ENCODE measurements around the gene ATP5PB.

Gene ATP5PB

DNA sequence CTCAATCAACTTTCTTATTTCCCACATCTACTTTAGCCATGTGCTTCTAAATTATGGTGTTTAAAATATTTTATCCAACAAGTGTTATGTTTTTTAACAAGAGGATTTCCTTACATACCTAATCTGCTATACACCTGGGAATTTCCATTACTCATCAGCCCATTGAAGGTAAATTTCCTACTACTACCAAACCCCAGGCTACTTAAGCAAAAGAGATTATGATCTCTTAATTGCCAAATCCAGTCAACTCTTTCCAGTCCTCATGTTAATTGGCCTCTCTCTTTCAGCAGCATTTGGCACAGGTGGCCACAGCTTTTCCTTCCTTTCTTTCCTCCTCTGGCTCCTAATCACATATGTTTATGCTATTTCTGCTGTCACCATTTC is 19.4 kb downstream of the ATP5PB start:
- Histone ChIP-seq H3K36me3 (ENCODE audit: control insufficient read depth, insufficient read depth, low read length) (no peaks in the 10 kb centered on the region), H3K4me1 (ENCODE audit: control insufficient read depth, insufficient read depth, low read length) (no peaks in the 10 kb centered on the region), H3K9ac (ENCODE audit: low read depth, low read length) (no peak overlapping the region), H3K27me3 (ENCODE audit: control insufficient read depth, insufficient read depth, low read length) (no peaks in the 10 kb centered on the region), H3K9me3 (ENCODE audit: control insufficient read depth, insufficient read depth, low read length) (no peaks in the 10 kb centered on the region), H3K4me3 (ENCODE audit: low read depth, low read length) (no peak overlapping the region)

DNA sequence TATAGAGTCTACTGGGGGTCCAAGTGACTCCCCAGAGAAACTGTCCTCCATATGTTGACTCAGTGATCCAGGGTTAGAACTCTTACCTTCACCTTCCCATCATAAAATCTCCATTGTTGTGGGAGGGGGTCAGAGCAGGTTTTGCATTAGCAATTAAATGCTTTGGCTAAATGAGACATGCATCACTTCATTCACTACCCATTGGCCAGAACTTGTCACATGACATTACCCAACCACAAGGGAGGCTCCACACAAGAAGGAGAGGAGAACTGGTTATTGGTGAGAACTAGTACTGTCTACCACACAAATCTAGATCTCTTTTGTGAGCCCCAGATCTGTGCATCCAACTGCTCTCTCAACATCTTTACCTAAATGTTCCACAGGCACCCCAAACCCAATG is 20.3 kb downstream of the ATP5PB start:
- Histone ChIP-seq H3K4me1 (ENCODE audit: control insufficient read depth, insufficient read depth, low read length) (no peaks in the 10 kb centered on the region), H3K4me3 (ENCODE audit: low read depth, low read length) (no peak overlapping the region), H3K36me3 (ENCODE audit: control insufficient read depth, insufficient read depth, low read length) (no peaks in the 10 kb centered on the region), H3K27me3 (ENCODE audit: control insufficient read depth, insufficient read depth, low read length) (no peaks in the 10 kb centered on the region), H3K9me3 (ENCODE audit: control insufficient read depth, insufficient read depth, low read length) (no peaks in the 10 kb centered on the region), H3K9ac (ENCODE audit: low read depth, low read length) (no peak overlapping the region)

DNA sequence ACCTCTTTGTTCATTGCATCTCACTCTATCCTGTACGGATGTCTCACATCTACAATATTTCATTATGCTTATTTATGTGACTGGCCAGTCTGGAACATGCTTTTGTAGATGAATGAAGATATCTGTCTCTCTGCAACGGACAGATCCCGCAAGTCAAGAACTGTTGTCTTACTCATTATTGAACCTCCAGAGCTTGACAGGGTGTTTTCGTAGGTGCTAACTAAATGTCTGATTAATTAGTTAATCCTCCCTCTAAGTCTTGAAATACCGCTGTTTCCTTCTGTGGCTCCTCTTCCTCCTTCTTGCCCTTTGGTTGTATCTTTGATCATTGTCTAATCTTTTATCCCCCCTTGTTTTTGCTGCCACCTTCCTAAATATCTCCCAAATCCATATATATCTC is 21.3 kb downstream of the ATP5PB start:
- no peaks in the 10 kb centered on the region for H3K36me3 ChIP-seq (ENCODE audit: control insufficient read depth, insufficient read depth, low read length)
- no peak overlapping the region for H3K9ac ChIP-seq (ENCODE audit: low read depth, low read length)
- H3K4me1 ChIP-seq (ENCODE audit: control insufficient read depth, insufficient read depth, low read length), result no peaks in the 10 kb centered on the region
- no peak overlapping the region for H3K4me3 ChIP-seq (ENCODE audit: low read depth, low read length)
- no peaks in the 10 kb centered on the region for H3K27me3 ChIP-seq (ENCODE audit: control insufficient read depth, insufficient read depth, low read length)
- H3K9me3 ChIP-seq (ENCODE audit: control insufficient read depth, insufficient read depth, low read length), result no peaks in the 10 kb centered on the region

DNA sequence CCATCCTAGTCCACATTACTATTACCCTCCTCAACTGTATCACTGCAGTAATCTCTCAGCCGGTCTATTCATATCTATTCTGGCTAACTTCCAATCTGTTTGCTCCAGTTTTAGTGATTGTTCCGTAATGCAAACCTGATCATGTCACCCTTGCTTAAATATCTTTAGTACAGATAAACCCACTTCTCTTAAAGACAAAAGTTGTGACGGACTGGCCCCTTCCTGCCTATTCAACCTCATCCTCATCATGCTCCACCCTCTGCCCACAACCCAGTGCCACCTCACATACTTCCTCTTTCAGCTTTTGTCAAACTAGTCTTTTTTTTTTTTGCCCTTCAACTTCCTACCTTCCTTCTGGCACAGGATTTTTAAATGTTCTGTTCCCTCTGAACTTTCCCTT is 21.7 kb downstream of the ATP5PB start:
- no peaks in the 10 kb centered on the region for H3K9me3 ChIP-seq (ENCODE audit: control insufficient read depth, insufficient read depth, low read length)
- no peaks in the 10 kb centered on the region for H3K27me3 ChIP-seq (ENCODE audit: control insufficient read depth, insufficient read depth, low read length)
- H3K4me1 ChIP-seq (ENCODE audit: control insufficient read depth, insufficient read depth, low read length), result no peaks in the 10 kb centered on the region
- H3K9ac ChIP-seq (ENCODE audit: low read depth, low read length), result no peak overlapping the region
- no peaks in the 10 kb centered on the region for H3K36me3 ChIP-seq (ENCODE audit: control insufficient read depth, insufficient read depth, low read length)
- H3K4me3 ChIP-seq (ENCODE audit: low read depth, low read length), result no peak overlapping the region

DNA sequence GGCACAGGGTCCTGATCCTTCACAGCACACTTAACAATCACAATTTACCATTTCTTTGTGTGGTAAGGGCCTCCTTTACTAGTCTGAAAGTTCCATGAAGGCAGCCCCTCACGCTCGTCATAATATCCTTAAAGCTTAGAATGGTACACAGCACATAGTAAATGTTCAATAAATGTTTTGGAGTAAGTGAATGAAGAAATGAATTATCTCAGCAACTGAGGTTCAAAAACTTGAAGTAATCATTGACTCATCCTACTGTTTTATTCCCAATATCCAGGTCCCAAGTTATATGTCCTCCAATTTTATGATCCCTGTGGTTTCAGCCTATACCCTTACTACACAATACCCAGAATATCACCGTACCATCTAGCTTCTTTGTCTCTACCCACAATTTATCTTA is 22.3 kb downstream of the ATP5PB start:
- no peak overlapping the region for H3K4me3 ChIP-seq (ENCODE audit: low read depth, low read length)
- H3K4me1 ChIP-seq (ENCODE audit: control insufficient read depth, insufficient read depth, low read length), result no peaks in the 10 kb centered on the region
- H3K36me3 ChIP-seq (ENCODE audit: control insufficient read depth, insufficient read depth, low read length), result no peaks in the 10 kb centered on the region
- no peaks in the 10 kb centered on the region for H3K27me3 ChIP-seq (ENCODE audit: control insufficient read depth, insufficient read depth, low read length)
- no peaks in the 10 kb centered on the region for H3K9me3 ChIP-seq (ENCODE audit: control insufficient read depth, insufficient read depth, low read length)
- H3K9ac ChIP-seq (ENCODE audit: low read depth, low read length), result no peak overlapping the region

DNA sequence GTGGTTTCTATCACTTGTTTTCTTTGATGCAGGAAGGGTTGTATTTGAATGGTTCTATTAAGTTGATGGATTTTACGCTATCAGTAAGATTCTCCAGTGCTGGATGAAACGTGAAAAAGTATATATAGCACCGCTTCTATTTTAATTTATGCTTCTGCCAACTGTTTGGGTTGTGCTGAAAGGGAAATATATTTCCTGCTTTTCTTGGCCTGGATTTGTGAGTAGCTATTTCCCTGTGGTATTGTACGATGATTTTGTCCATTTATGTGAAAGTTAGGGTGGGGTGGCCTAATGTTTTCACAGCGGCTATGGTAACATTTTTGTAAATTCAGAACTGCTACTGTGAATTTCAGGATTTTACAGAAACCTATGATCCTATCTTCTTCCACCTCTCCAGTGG is 24.8 kb downstream of the ATP5PB start:
- no peaks in the 10 kb centered on the region for H3K27me3 ChIP-seq (ENCODE audit: control insufficient read depth, insufficient read depth, low read length)

DNA sequence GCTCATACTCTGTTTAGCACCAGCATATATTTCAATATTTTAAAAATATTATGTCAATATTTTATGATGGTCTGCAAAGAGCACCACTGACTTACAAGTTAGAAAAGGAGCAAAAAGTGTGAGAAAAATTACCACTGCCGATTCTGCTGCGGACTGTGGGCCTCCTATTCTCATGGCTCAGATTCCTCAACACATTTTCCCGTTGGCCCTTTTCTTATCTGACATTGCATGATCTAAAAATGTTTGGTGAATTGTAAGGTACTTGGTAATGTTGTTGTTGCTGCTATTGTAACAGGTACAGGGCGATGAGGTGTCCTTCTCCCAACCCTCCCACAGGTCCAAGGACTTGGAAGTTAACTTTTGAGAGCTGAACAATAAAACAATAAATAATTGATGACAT is 25.3 kb downstream of the ATP5PB start:
- no peaks in the 10 kb centered on the region for H3K27me3 ChIP-seq (ENCODE audit: control insufficient read depth, insufficient read depth, low read length)
- H3K4me3 ChIP-seq (ENCODE audit: low read depth, low read length), result no peak overlapping the region
- no peaks in the 10 kb centered on the region for H3K9me3 ChIP-seq (ENCODE audit: control insufficient read depth, insufficient read depth, low read length)
- H3K36me3 ChIP-seq (ENCODE audit: control insufficient read depth, insufficient read depth, low read length), result no peaks in the 10 kb centered on the region
- no peak overlapping the region for H3K9ac ChIP-seq (ENCODE audit: low read depth, low read length)
- no peaks in the 10 kb centered on the region for H3K4me1 ChIP-seq (ENCODE audit: control insufficient read depth, insufficient read depth, low read length)

More for the DNA sequence above, 24.8 kb downstream of the ATP5PB start:
- H3K4me1 ChIP-seq (ENCODE audit: control insufficient read depth, insufficient read depth, low read length), result no peaks in the 10 kb centered on the region
- no peaks in the 10 kb centered on the region for H3K9me3 ChIP-seq (ENCODE audit: control insufficient read depth, insufficient read depth, low read length)
- no peak overlapping the region for H3K4me3 ChIP-seq (ENCODE audit: low read depth, low read length)
- no peaks in the 10 kb centered on the region for H3K36me3 ChIP-seq (ENCODE audit: control insufficient read depth, insufficient read depth, low read length)
- no peak overlapping the region for H3K9ac ChIP-seq (ENCODE audit: low read depth, low read length)

DNA sequence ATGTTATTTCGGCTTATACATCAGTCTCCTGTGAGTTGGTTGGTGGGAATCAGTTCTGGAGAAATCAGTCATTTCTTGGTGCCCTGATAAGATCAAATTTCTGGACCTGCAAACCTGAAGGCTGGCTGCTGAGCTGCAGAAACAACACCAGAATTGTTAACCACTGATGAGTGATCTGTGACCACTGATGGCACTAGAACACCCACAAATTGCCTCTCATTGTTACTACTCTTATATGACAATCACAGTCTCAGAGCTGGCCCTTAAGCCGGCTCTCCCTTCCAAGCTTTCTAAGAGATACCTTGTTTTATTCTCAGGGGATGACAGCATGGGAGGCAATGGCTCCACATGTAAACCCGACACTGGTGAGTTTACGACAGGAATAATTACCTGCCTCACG is 26.4 kb downstream of the ATP5PB start:
- no peaks in the 10 kb centered on the region for H3K4me1 ChIP-seq (ENCODE audit: control insufficient read depth, insufficient read depth, low read length)
- H3K9ac ChIP-seq (ENCODE audit: low read depth, low read length), result no peak overlapping the region
- no peaks in the 10 kb centered on the region for H3K27me3 ChIP-seq (ENCODE audit: control insufficient read depth, insufficient read depth, low read length)
- no peaks in the 10 kb centered on the region for H3K9me3 ChIP-seq (ENCODE audit: control insufficient read depth, insufficient read depth, low read length)
- H3K36me3 ChIP-seq (ENCODE audit: control insufficient read depth, insufficient read depth, low read length), result no peaks in the 10 kb centered on the region
- H3K4me3 ChIP-seq (ENCODE audit: low read depth, low read length), result no peak overlapping the region

DNA sequence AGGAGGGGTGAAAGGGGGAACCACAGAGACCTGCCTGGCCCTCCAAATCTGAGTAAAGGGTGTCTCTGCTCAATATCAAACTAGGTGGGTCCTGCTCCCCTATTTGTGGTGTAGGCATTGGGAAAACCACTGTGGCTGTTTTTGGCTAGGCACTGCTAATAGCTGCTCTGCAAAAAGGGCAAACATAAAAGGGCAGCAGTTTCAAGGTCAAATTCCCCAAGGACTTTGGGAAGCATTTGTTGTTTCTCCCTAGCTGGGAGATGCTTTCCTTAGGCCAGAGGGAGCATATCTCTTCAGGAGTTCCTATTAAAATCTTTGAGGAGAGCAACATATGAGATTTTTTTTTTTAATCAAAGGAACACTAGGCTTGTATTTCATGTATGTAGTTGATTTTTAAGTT is 26.9 kb downstream of the ATP5PB start:
- H3K9me3 ChIP-seq (ENCODE audit: control insufficient read depth, insufficient read depth, low read length), result no peaks in the 10 kb centered on the region

DNA sequence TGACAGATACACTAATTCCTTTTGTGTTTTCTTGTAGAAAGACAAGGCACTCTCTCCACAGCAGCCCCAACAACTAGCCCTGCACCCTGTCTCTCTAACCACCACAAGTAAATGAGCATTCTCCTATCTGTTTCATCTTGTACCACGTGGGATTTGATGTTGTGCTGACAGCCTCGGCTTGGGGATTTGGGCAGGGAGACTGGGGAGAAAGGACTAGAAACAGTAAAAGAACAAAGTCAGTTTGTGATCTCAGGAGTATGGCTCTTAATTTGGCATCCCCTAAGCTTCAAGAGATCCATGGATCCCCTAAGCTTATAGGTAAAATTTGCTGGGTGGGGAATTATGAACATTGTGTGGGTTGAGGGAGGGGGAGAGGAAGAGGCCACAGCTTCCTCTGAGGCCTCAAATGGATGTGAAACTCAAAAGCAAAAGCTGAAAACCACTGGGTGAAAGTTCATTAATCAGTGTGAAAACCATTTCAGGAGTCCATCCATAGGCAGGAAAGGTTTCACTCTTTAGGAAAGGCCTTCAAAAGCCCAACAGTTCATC is 27.6 kb downstream of the ATP5PB start:
- Histone ChIP-seq H3K9ac (ENCODE audit: low read depth, low read length) (no peak overlapping the region), H3K4me3 (ENCODE audit: low read depth, low read length) (no peak overlapping the region), H3K4me1 (ENCODE audit: control insufficient read depth, insufficient read depth, low read length) (no peaks in the 10 kb centered on the region), H3K36me3 (ENCODE audit: control insufficient read depth, insufficient read depth, low read length) (no peaks in the 10 kb centered on the region), H3K27me3 (ENCODE audit: control insufficient read depth, insufficient read depth, low read length) (no peaks in the 10 kb centered on the region), H3K9me3 (ENCODE audit: control insufficient read depth, insufficient read depth, low read length) (no peaks in the 10 kb centered on the region)

More for the DNA sequence above, 26.9 kb downstream of the ATP5PB start:
- H3K4me3 ChIP-seq (ENCODE audit: low read depth, low read length), result no peak overlapping the region
- no peak overlapping the region for H3K9ac ChIP-seq (ENCODE audit: low read depth, low read length)
- H3K36me3 ChIP-seq (ENCODE audit: control insufficient read depth, insufficient read depth, low read length), result no peaks in the 10 kb centered on the region
- no peaks in the 10 kb centered on the region for H3K4me1 ChIP-seq (ENCODE audit: control insufficient read depth, insufficient read depth, low read length)
- H3K27me3 ChIP-seq (ENCODE audit: control insufficient read depth, insufficient read depth, low read length), result no peaks in the 10 kb centered on the region

DNA sequence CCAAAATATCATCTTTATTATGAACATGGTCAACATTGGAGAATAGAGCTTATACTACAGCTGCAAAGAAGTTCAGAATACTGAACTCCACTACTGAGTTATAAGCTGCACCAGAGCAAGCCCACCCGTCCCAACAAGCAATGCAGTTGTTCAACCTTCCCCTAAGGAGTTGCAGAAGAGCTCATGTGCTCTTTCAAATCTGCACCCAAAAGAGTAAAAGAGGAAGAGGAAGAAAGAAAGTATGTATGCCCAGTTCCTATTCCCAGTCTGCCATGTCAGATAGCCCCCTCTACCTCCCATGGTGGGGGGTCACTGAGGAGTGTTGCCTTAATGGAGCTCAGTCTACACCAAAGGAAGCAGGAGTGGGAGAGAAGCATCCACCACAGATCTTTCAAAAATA is 31.4 kb downstream of the ATP5PB start:
- Histone ChIP-seq H3K4me1 (ENCODE audit: control insufficient read depth, insufficient read depth, low read length) (no peaks in the 10 kb centered on the region), H3K9ac (ENCODE audit: low read depth, low read length) (no peak overlapping the region), H3K27me3 (ENCODE audit: control insufficient read depth, insufficient read depth, low read length) (no peaks in the 10 kb centered on the region), H3K36me3 (ENCODE audit: control insufficient read depth, insufficient read depth, low read length) (no peaks in the 10 kb centered on the region), H3K9me3 (ENCODE audit: control insufficient read depth, insufficient read depth, low read length) (no peaks in the 10 kb centered on the region), H3K4me3 (ENCODE audit: low read depth, low read length) (no peak overlapping the region)

DNA sequence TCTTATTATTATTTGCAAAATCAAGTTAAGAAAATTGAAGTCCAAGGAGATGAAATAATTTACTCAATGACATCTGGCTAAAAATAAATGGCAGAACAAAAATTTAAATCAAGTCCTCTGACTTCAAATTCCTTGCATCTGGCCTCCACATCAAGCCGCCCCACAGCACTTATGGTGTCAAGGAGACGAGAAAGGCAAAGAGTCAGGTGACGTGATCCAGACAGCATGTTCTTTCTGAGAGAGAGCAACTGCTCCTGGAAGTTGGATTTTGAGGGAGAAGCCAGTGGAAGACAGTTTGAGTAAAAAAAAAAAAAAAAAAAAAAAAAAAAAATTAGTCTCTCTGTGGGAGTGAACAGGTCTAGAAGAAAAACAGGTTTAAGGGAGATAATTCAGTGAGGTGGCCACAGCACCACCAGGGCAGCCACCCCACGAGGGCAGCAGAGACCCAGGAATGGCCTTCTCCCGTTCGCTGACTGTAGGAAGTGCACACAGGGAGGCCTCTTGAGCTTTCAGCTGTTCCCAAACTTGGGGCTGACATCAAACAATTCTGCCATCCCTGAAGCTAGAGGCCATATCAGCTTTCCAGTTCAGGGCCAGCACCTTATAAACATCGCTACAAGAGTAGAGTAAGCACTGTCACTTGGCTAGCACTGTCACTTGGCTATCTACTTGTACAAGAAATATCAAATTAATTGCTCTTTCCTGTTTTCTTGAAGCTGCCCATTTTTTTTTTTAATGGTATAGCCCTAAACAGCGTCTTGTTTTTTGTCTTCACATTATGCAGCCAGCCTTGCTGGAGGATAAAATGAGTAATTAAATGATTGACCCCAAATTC is 32.3 kb downstream of the ATP5PB start:
- no peaks in the 10 kb centered on the region for H3K9me3 ChIP-seq (ENCODE audit: control insufficient read depth, insufficient read depth, low read length)

More for the DNA sequence above, 32.3 kb downstream of the ATP5PB start:
- Histone ChIP-seq H3K4me1 (ENCODE audit: control insufficient read depth, insufficient read depth, low read length) (no peaks in the 10 kb centered on the region), H3K36me3 (ENCODE audit: control insufficient read depth, insufficient read depth, low read length) (no peaks in the 10 kb centered on the region), H3K27me3 (ENCODE audit: control insufficient read depth, insufficient read depth, low read length) (no peaks in the 10 kb centered on the region), H3K4me3 (ENCODE audit: low read depth, low read length) (no peak overlapping the region), H3K9ac (ENCODE audit: low read depth, low read length) (no peak overlapping the region)

All from iPS-15b (cell line).